Endothelial cell of umbilical vein (primary cell): Measurements from ENCODE around the gene FCRL2. TPM values are rescaled to one million over a fixed set of nuclear protein-coding genes. Genes with fewer than 3 reads are reported as not detected.

ENCODE experiments used
- BruUV-seq: library from RNA; stranded (reverse); fragments of 400-500 nt; replicated peaks from 2 replicates; lab custom pipeline; 2021; lab: Mats Ljungman, UMichigan
- CTCF ChIA-PET: fragments of 300-600, 350-600 bp; sonication (Branson Sonifier 250); formaldehyde crosslinking; loops from one replicate; lab custom pipeline; 2021; ENCODE audit warnings: antibody characterized with exemption, inconsistent platforms; lab: Charles Lee
- POLR2A ChIA-PET: fragments of 300-600, 350-600 bp; sonication (Branson Sonifier 250); formaldehyde crosslinking; loops from one replicate; lab custom pipeline; 2021; ENCODE audit warnings: antibody characterized with exemption, inconsistent platforms; lab: Charles Lee
- DNase-seq: peaks from one replicate; pipeline ENCODE4 v3.0.0-alpha.2; 2011; ENCODE audit warnings: low read depth, low spot score
- FAIRE-seq: peaks from 2 replicates; lab custom pipeline; 2011; peaks lifted over from hg19 to GRCh38; lab: Jason Lieb, UNC
- H2AFZ ChIP-seq: 2 replicates; pipeline ENCODE4 v1.6.0; 2012; ENCODE audit warnings: low read depth, low read length, control low read depth, inconsistent platforms
- H3K27ac ChIP-seq: 2 replicates; pipeline ENCODE4 v1.5.1; 2011; ENCODE audit warnings: low read depth, mild to moderate bottlenecking, control low read depth, low read length, moderate library complexity; ENCODE audit not compliant: insufficient read depth
- H3K27me3 ChIP-seq, 2 experiments: 2 replicates each; pipeline versions ENCODE4 v1.6.0 to v1.6.1; 2011; ENCODE audit warnings: low read length in 2 of 2, mixed read lengths in 1 of 2; ENCODE audit not compliant: control insufficient read depth in 2 of 2, insufficient read depth in 2 of 2
- H3K36me3 ChIP-seq, 2 experiments: 2 replicates in 1 of 2; 3 replicates in 1 of 2; pipeline ENCODE4 v1.5.1; 2011; ENCODE audit warnings: low read length in 2 of 2, mild to moderate bottlenecking in 1 of 2, moderate library complexity in 1 of 2; ENCODE audit not compliant: control insufficient read depth in 2 of 2, insufficient read depth in 2 of 2; ENCODE audit errors: extremely low read depth in 1 of 2
- H3K4me1 ChIP-seq: 3 replicates; pipeline ENCODE4 v1.5.1; 2011; ENCODE audit warnings: mild to moderate bottlenecking, low read length; ENCODE audit not compliant: control insufficient read depth, insufficient read depth; ENCODE audit errors: extremely low read depth
- H3K4me2 ChIP-seq: 2 replicates; pipeline ENCODE4 v1.6.1; 2011; ENCODE audit warnings: low read length, control low read depth, mixed read lengths; ENCODE audit not compliant: insufficient read depth
- H3K4me3 ChIP-seq, 3 experiments: fragments of 200-600 bp in 1 of 3; sonication (generic), shearing (Covaris generic) in 1 of 3; replicated peaks in 1 of 3; 2 replicates each; pipeline ENCODE4 v1.5.1; 2011 to 2016; ENCODE audit warnings: control low read depth in 3 of 3, low read length in 3 of 3, mild to moderate bottlenecking in 2 of 3, inconsistent platforms in 1 of 3, low read depth in 1 of 3, moderate library complexity in 1 of 3; ENCODE audit not compliant: insufficient read depth in 1 of 3
- H3K79me2 ChIP-seq: 2 replicates; pipeline ENCODE4 v1.6.0; 2012; ENCODE audit warnings: low read length, inconsistent platforms; ENCODE audit not compliant: control insufficient read depth, insufficient read depth
- H3K9ac ChIP-seq: replicated peaks from 2 replicates; pipeline ENCODE3; 2011; ENCODE audit warnings: low read length, control low read depth; ENCODE audit not compliant: insufficient read depth; ENCODE audit errors: extremely low read depth
- H3K9me1 ChIP-seq: replicated peaks from 3 replicates; pipeline ENCODE4 v1.6.0; 2011; ENCODE audit warnings: mild to moderate bottlenecking, low read length; ENCODE audit not compliant: control insufficient read depth, insufficient read depth; ENCODE audit errors: extremely low read depth
- H3K9me3 ChIP-seq: replicated peaks from 2 replicates; pipeline ENCODE4 v1.5.1; 2012; ENCODE audit warnings: low read length, inconsistent platforms; ENCODE audit not compliant: control insufficient read depth, insufficient read depth
- H4K20me1 ChIP-seq: replicated peaks from 2 replicates; pipeline ENCODE3; 2011; ENCODE audit warnings: mild to moderate bottlenecking, low read length; ENCODE audit not compliant: control insufficient read depth, insufficient read depth; ENCODE audit errors: extremely low read depth
- EZH2 ChIP-seq: IDR thresholded peaks from 2 replicates; pipeline ENCODE4 v1.6.1; 2012; ENCODE audit warnings: borderline replicate concordance, low read depth, mild to moderate bottlenecking, moderate library complexity, low read length, inconsistent platforms; ENCODE audit not compliant: severe bottlenecking
- FOS ChIP-seq: IDR thresholded peaks from 2 replicates; pipeline ENCODE4 v1.6.1; 2011; ENCODE audit warnings: mild to moderate bottlenecking, low read length, moderate library complexity, borderline replicate concordance; ENCODE audit not compliant: insufficient read depth
- GATA2 ChIP-seq: IDR thresholded peaks from 2 replicates; pipeline ENCODE4 v1.7.0; 2011; ENCODE audit warnings: low read depth, mild to moderate bottlenecking, moderate library complexity, mixed read lengths, low read length; ENCODE audit not compliant: insufficient read length, insufficient read depth
- JUN ChIP-seq: IDR thresholded peaks from 2 replicates; pipeline ENCODE4 v1.6.1; 2011; ENCODE audit warnings: borderline replicate concordance, low read depth; ENCODE audit not compliant: insufficient read length, insufficient read depth
- MYC ChIP-seq: IDR thresholded peaks from one replicate; pipeline ENCODE4 v1.6.1; 2011; ENCODE audit warnings: mild to moderate bottlenecking, low read depth, low read length
- POLR2A ChIP-seq: IDR thresholded peaks from 2 replicates; pipeline ENCODE4 v1.6.1; 2012; ENCODE audit warnings: low read depth, mild to moderate bottlenecking, control low read depth, low read length
- POLR2AphosphoS5 ChIP-seq: IDR thresholded peaks from 2 replicates; pipeline ENCODE4 v1.6.1; 2012; ENCODE audit warnings: low read depth, mild to moderate bottlenecking, control low read depth, low read length, moderate library complexity; ENCODE audit not compliant: insufficient read depth
- dilution Hi-C: fragments of 300-500 bp; cut with MboI; formaldehyde crosslinking; loops from one replicate; pipeline ENCODE4 v1.15.0; 2019; ENCODE audit warnings: low sequenced_read_pairs; ENCODE audit not compliant: extremely low pct_ligation_motif_present
- intact Hi-C: fragments of 100-400 bp; cut with micrococcal nuclease; formaldehyde crosslinking; loops from one replicate; pipeline ENCODE4 v1.10.0; 2022
- polyA plus RNA-seq, 4 experiments: library from polyadenylated mRNA; depleted of rRNA in 3 of 4; stranded (reverse) in 3 of 4; unstranded in 1 of 4; fragments of >200 nt; gene quantifications; 2 replicates each; pipeline versions ENCODE4 v1.2.1 to v1.2.3, GENCODE V29; 2011 to 2012; ENCODE audit warnings: missing spikeins in 1 of 4
- total RNA-seq: library from RNA; stranded (reverse); gene quantifications from 2 replicates; pipeline ENCODE4 v1.2.3, GENCODE V29; 2021
- TF ChIP-seq, protein P1 (sequence below): IDR thresholded peaks from 2 replicates; pipeline ENCODE4 v1.6.1; 2011; ENCODE audit not compliant: insufficient read depth, insufficient read length
- TF ChIP-seq, protein P2 (sequence below), 2 donors: IDR thresholded peaks; 1 replicate in 1 of 2; 2 replicates in 1 of 2; pipeline ENCODE4 v1.5.1; 2011; ENCODE audit warnings: low read length in 2 of 2, mild to moderate bottlenecking in 2 of 2, moderate library complexity in 2 of 2, control low read depth in 1 of 2, inconsistent platforms in 1 of 2, low read depth in 1 of 2; ENCODE audit not compliant: insufficient read depth in 1 of 2; ENCODE audit errors: extremely low read depth in 1 of 2

Gene FCRL2
- total and polyA plus RNA-seq, 2 donors (not counting 3 experiments of a cell fraction or from before 2014, with no cell fraction given), result not detected

DNA sequence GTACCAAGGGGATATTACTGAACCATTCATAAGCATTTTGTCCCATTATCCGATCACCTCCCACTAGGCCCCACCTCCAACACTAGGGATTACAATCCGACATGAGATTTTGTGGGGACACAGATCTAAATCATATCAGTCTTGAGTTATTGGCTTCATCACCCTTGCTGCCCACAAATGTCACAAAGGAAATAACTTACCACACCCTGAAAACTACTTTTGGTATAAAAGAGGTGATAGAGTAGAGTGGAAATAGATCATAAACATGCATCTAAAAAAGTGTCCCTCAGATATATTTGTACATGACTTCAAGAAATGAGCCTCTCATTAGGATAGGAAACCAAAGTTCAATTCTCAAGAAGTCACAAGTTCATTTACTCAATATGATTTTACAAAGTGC lies 53.8 kb downstream of the FCRL2 start:
- TF ChIP-seq MYC (no peak), GATA2 (no peak), POLR2AphosphoS5 (no peak), EZH2 (no peak), JUN (no peak), POLR2A (no peak), FOS (no peak)
- TF ChIP-seq, protein P1, sequence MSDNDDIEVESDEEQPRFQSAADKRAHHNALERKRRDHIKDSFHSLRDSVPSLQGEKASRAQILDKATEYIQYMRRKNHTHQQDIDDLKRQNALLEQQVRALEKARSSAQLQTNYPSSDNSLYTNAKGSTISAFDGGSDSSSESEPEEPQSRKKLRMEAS, result no peak
- TF ChIP-seq, protein P2, sequence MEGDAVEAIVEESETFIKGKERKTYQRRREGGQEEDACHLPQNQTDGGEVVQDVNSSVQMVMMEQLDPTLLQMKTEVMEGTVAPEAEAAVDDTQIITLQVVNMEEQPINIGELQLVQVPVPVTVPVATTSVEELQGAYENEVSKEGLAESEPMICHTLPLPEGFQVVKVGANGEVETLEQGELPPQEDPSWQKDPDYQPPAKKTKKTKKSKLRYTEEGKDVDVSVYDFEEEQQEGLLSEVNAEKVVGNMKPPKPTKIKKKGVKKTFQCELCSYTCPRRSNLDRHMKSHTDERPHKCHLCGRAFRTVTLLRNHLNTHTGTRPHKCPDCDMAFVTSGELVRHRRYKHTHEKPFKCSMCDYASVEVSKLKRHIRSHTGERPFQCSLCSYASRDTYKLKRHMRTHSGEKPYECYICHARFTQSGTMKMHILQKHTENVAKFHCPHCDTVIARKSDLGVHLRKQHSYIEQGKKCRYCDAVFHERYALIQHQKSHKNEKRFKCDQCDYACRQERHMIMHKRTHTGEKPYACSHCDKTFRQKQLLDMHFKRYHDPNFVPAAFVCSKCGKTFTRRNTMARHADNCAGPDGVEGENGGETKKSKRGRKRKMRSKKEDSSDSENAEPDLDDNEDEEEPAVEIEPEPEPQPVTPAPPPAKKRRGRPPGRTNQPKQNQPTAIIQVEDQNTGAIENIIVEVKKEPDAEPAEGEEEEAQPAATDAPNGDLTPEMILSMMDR (IDR thresholded peaks at IDR 0.05; ENCODE audit: extremely low read depth in 1 of 2, insufficient read depth in 1 of 2, low read depth in 1 of 2, low read length in 2 of 2), result no peak
- BruUV-seq, result no TSS peak
- Histone ChIP-seq H3K27ac (no peak overlapping the region), H3K9me3 (no peaks in the 10 kb centered on the region), H3K36me3 (no peaks in the 10 kb centered on the region), H3K79me2 (no peaks in the 10 kb centered on the region), H4K20me1 (no peaks in the 10 kb centered on the region), H3K9ac (no peak overlapping the region), H3K4me1 (no peaks in the 10 kb centered on the region), H3K4me2 (no peak overlapping the region), H3K9me1 (no peaks in the 10 kb centered on the region), H2AFZ (no peak overlapping the region), H3K4me3 (no peak overlapping the region), H3K27me3 (no peaks in the 10 kb centered on the region)
- intact Hi-C loops (no loop called here), dilution Hi-C loops (no loop called here)
- no peak for FAIRE-seq
- ChIA-PET CTCF (no interaction called here), POLR2A (no interaction called here)
- no peak for DNase-seq
